IMR-90 (cell line): ENCODE measurements around the gene KCNN3. TPM values are rescaled to one million over a fixed set of nuclear protein-coding genes. Genes with fewer than 3 reads are reported as not detected.

ENCODE experiments used
- ATAC-seq: fragments of 200-7000 bp; cut with Tn5 transposase; 2 replicates; pipeline ENCODE4 v1.9.1; 2020; ENCODE audit warnings: low read depth, mild to moderate bottlenecking, moderate library complexity
- BruUV-seq: library from RNA; stranded (reverse); fragments of 400-500 nt; replicated peaks from 2 replicates; lab custom pipeline; 2021; lab: Mats Ljungman, UMichigan
- CTCF ChIA-PET: fragments of 300-600 bp; formaldehyde crosslinking; extraction: SDS; loops from one replicate; lab custom pipeline; 2021; ENCODE audit warnings: antibody characterized with exemption; lab: Yijun Ruan, JAX
- POLR2A ChIA-PET: fragments of 300-600 bp; sonication (Branson Sonifier 250); formaldehyde crosslinking; loops from one replicate; lab custom pipeline; 2022; ENCODE audit warnings: antibody characterized with exemption; ENCODE audit not compliant: unreplicated experiment; lab: Charles Lee
- DNase-seq: peaks from one replicate; pipeline ENCODE4 v3.0.0; 2013
- H2AFZ ChIP-seq: replicated peaks from 2 replicates; pipeline ENCODE3; 2013; ENCODE audit warnings: low read length, mild to moderate bottlenecking; ENCODE audit not compliant: poor library complexity
- H2AK5ac ChIP-seq: 2 replicates; pipeline ENCODE4 v1.6.1; 2013; ENCODE audit warnings: low read depth, low read length, inconsistent platforms
- H2AK9ac ChIP-seq: replicated peaks from 2 replicates; pipeline ENCODE3; 2013; ENCODE audit warnings: mild to moderate bottlenecking, low read depth, low read length, moderate library complexity; ENCODE audit not compliant: poor library complexity
- H2BK120ac ChIP-seq: 2 replicates; pipeline ENCODE4 v1.6.1; 2013; ENCODE audit warnings: low read depth, low read length, inconsistent platforms
- H2BK15ac ChIP-seq: 3 replicates; pipeline ENCODE4 v1.6.1; 2013; ENCODE audit warnings: low read depth, low read length, inconsistent platforms
- H2BK20ac ChIP-seq: 2 replicates; pipeline ENCODE4 v1.6.1; 2013; ENCODE audit warnings: low read depth, mild to moderate bottlenecking, inconsistent platforms, low read length, moderate library complexity
- H2BK5ac ChIP-seq: 2 replicates; pipeline ENCODE4 v1.6.1; 2013; ENCODE audit warnings: mild to moderate bottlenecking, low read depth, low read length, inconsistent platforms; ENCODE audit not compliant: poor library complexity, severe bottlenecking
- H3K14ac ChIP-seq: replicated peaks from 2 replicates; pipeline ENCODE4 v1.6.1; 2013; ENCODE audit warnings: low read depth, low read length, inconsistent platforms
- H3K18ac ChIP-seq: 2 replicates; pipeline ENCODE4 v1.6.1; 2013; ENCODE audit warnings: low read depth, low read length, control low read depth
- H3K23ac ChIP-seq: 2 replicates; pipeline ENCODE4 v1.6.1; 2013; ENCODE audit warnings: low read depth, low read length, inconsistent platforms
- H3K27ac ChIP-seq: 2 replicates; pipeline ENCODE4 v1.5.1; 2013; ENCODE audit warnings: mild to moderate bottlenecking, control low read depth, low read length; ENCODE audit not compliant: insufficient read depth
- H3K27me3 ChIP-seq: 2 replicates; pipeline ENCODE4 v1.6.1; 2013; ENCODE audit warnings: low read length; ENCODE audit not compliant: control insufficient read depth, insufficient read depth
- H3K36me3 ChIP-seq: 2 replicates; pipeline ENCODE4 v1.6.1; 2013; ENCODE audit warnings: low read length, mixed read lengths; ENCODE audit not compliant: control insufficient read depth, insufficient read depth
- H3K4ac ChIP-seq: 2 replicates; pipeline ENCODE4 v1.6.1; 2013; ENCODE audit warnings: low read depth, low read length, inconsistent platforms
- H3K4me1 ChIP-seq: 2 replicates; pipeline ENCODE4 v1.6.1; 2013; ENCODE audit warnings: low read length, mixed read lengths; ENCODE audit not compliant: control insufficient read depth, insufficient read depth
- H3K4me2 ChIP-seq: 2 replicates; pipeline ENCODE4 v1.6.1; 2013; ENCODE audit warnings: low read depth, mild to moderate bottlenecking, control low read depth, low read length, moderate library complexity
- H3K4me3 ChIP-seq: 2 replicates; pipeline ENCODE4 v1.5.1; 2013; ENCODE audit warnings: low read depth, mild to moderate bottlenecking, control low read depth, low read length, moderate library complexity; ENCODE audit not compliant: insufficient read depth
- H3K56ac ChIP-seq: 2 replicates; pipeline ENCODE4 v1.6.1; 2013; ENCODE audit warnings: low read length, inconsistent platforms; ENCODE audit not compliant: insufficient read depth; ENCODE audit errors: extremely low read depth
- H3K79me1 ChIP-seq, 2 experiments: 2 replicates each; pipeline ENCODE4 v1.6.1; 2013; ENCODE audit warnings: low read length in 2 of 2, inconsistent platforms in 1 of 2, low read depth in 1 of 2
- H3K9ac ChIP-seq: 2 replicates; pipeline ENCODE4 v1.6.1; 2013; ENCODE audit warnings: low read depth, low read length, control low read depth
- H3K9me1 ChIP-seq: 2 replicates; pipeline ENCODE4 v1.6.1; 2013; ENCODE audit warnings: low read length, inconsistent platforms; ENCODE audit not compliant: insufficient read depth
- H3K9me3 ChIP-seq: 2 replicates; pipeline ENCODE4 v1.6.1; 2013; ENCODE audit warnings: low read length; ENCODE audit not compliant: control insufficient read depth, insufficient read depth
- H4K20me1 ChIP-seq: 2 replicates; pipeline ENCODE4 v1.6.1; 2013; ENCODE audit warnings: low read length, inconsistent platforms; ENCODE audit not compliant: insufficient read depth
- H4K5ac ChIP-seq: 2 replicates; pipeline ENCODE4 v1.6.1; 2013; ENCODE audit warnings: mild to moderate bottlenecking, low read depth, low read length, control low read depth
- H4K8ac ChIP-seq, 2 experiments: 2 replicates each; pipeline ENCODE4 v1.6.1; 2013; ENCODE audit warnings: low read depth in 2 of 2, low read length in 2 of 2, control low read depth in 1 of 2, inconsistent platforms in 1 of 2
- H4K91ac ChIP-seq: 2 replicates; pipeline ENCODE4 v1.6.1; 2013; ENCODE audit warnings: low read depth, low read length, inconsistent platforms; ENCODE audit not compliant: insufficient read depth
- BHLHE40 ChIP-seq: fragments of 150-350 bp; IDR thresholded peaks from 2 replicates; pipeline ENCODE4 v1.6.1; 2016; ENCODE audit warnings: mild to moderate bottlenecking, low read depth, low read length
- CEBPB ChIP-seq: IDR thresholded peaks from 2 replicates; pipeline ENCODE4 v1.6.1; 2012; ENCODE audit warnings: low read depth, low read length, improper control_type of control experiment
- CHD1 ChIP-seq: IDR thresholded peaks from 2 replicates; pipeline ENCODE4 v1.6.1; 2012; ENCODE audit warnings: low read depth, low read length, improper control_type of control experiment
- FOS ChIP-seq: fragments of 150-350 bp; IDR thresholded peaks from 2 replicates; pipeline ENCODE4 v1.6.1; 2016; ENCODE audit warnings: low read depth, low read length
- MAFK ChIP-seq: IDR thresholded peaks from 2 replicates; pipeline ENCODE4 v1.6.1; 2012; ENCODE audit warnings: low read depth, low read length, improper control_type of control experiment
- MAZ ChIP-seq: IDR thresholded peaks from 2 replicates; pipeline ENCODE4 v1.6.1; 2012; ENCODE audit warnings: low read depth, mild to moderate bottlenecking, low read length, improper control_type of control experiment, moderate library complexity, borderline replicate concordance
- MXI1 ChIP-seq: IDR thresholded peaks from 2 replicates; pipeline ENCODE4 v1.6.1; 2012; ENCODE audit warnings: low read depth, mild to moderate bottlenecking, low read length, moderate library complexity, borderline replicate concordance
- NFE2L2 ChIP-seq: fragments of 150-350 bp; IDR thresholded peaks from 2 replicates; pipeline ENCODE4 v1.6.1; 2016; ENCODE audit warnings: low read depth, mild to moderate bottlenecking, low read length
- POLR2A ChIP-seq: IDR thresholded peaks from 2 replicates; pipeline ENCODE4 v1.6.1; 2012; ENCODE audit warnings: mild to moderate bottlenecking, low read depth, low read length
- RAD21 ChIP-seq: IDR thresholded peaks from 2 replicates; pipeline ENCODE4 v1.6.1; 2012; ENCODE audit warnings: low read length, improper control_type of control experiment
- RCOR1 ChIP-seq: IDR thresholded peaks from 2 replicates; pipeline ENCODE4 v1.6.1; 2012; ENCODE audit warnings: mild to moderate bottlenecking, low read length, improper control_type of control experiment; ENCODE audit not compliant: insufficient replicate concordance
- RFX5 ChIP-seq: IDR thresholded peaks from 2 replicates; pipeline ENCODE4 v1.8.0; 2012; ENCODE audit warnings: low read depth, mild to moderate bottlenecking, low read length, moderate library complexity
- SMC3 ChIP-seq: fragments of 150-350 bp; IDR thresholded peaks from 2 replicates; pipeline ENCODE4 v1.6.1; 2016; ENCODE audit warnings: low read depth, mild to moderate bottlenecking, antibody characterized with exemption, low read length, moderate library complexity
- WGBS, 2 experiments: methylation state at CpG; one replicate each; pipeline versions ENCODE4 v1.1.5 to v1.1.7; 2013; ENCODE audit warnings: missing lambda C conversion rate in 2 of 2; ENCODE audit not compliant: insufficient read length in 1 of 2; ENCODE audit errors: extremely low coverage in 2 of 2; 5-methylcytosine and 5-hydroxymethylcytosine counted together
- dilution Hi-C: fragments of 300-500 bp; cut with HindIII; formaldehyde crosslinking; loops from one replicate; pipeline ENCODE4 v1.14.3; 2018; ENCODE audit warnings: low sequenced_read_pairs; ENCODE audit not compliant: unreplicated experiment
- in situ Hi-C: fragments of 300-500 bp; cut with MboI; formaldehyde crosslinking; loops from 3 replicates; pipeline ENCODE4 v1.14.3; 2019; ENCODE audit warnings: low sequenced_read_pairs, inconsistent platforms, mixed read lengths
- intact Hi-C: fragments of 100-400 bp; cut with micrococcal nuclease; formaldehyde crosslinking; loops from 2 replicates; pipeline ENCODE4 v1.10.0; 2022
- polyA plus RNA-seq, 3 experiments: library from polyadenylated mRNA; depleted of rRNA; stranded (reverse); fragments of >200 nt; gene quantifications; 2 replicates each; pipeline ENCODE4 v1.2.3, GENCODE V29; 2012; ENCODE audit warnings: low replicate concordance in 1 of 3
- total RNA-seq: library from RNA; depleted of rRNA; stranded (reverse); fragments of >200 nt; gene quantifications from 2 replicates; pipeline ENCODE4 v1.2.3, GENCODE V29; 2012
- TF ChIP-seq, protein P1 (sequence below): fragments of 150-350 bp; IDR thresholded peaks from 2 replicates; pipeline ENCODE4 v1.6.1; 2016; ENCODE audit warnings: low read depth, mild to moderate bottlenecking, low read length, moderate library complexity, borderline replicate concordance
- TF ChIP-seq, protein P2 (sequence below): conservative IDR thresholded peaks from 2 replicates; pipeline ENCODE4 v1.5.1; 2012; ENCODE audit warnings: mild to moderate bottlenecking, low read depth, low read length, improper control_type of control experiment
- TF ChIP-seq, protein P3 (sequence below): fragments of 150-350 bp; IDR thresholded peaks from 2 replicates; pipeline ENCODE4 v1.6.1; 2017; ENCODE audit warnings: mild to moderate bottlenecking, antibody characterized with exemption, low read length, low read depth

Gene KCNN3
- total and polyA plus RNA-seq, 2 of the 4 experiments (the other 2 are of a cell fraction): 0.02 TPM; not detected in 1

DNA sequence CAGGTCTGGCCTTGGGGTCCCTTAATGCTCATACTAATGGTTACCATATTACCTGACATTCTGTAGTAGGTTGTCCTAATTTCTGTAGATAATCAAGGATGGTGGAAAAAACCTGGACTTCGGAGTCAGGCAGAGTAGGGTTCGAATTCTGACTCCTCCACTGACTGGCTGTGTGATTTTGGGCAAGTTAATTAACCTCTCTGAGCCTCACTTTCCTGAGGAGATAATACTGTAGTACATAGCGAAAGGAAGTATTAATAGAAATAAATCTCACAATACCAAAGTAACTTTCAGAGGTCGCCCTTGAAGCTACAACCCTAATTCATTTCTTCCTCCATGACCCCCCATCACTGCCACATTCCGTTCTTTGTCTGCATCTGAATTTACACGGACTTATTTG lies 72.9 kb downstream of the KCNN3 start:
- H4K5ac ChIP-seq: no peak overlapping the region
- no peak overlapping the region for H2AK5ac ChIP-seq
- no peak overlapping the region for H2BK5ac ChIP-seq
- no peak overlapping the region for H3K4me2 ChIP-seq
- H2AK9ac ChIP-seq: no peak overlapping the region
- H2BK15ac ChIP-seq: no peak overlapping the region
- no peak overlapping the region for H2AFZ ChIP-seq
- BruUV-seq: no TSS peak
- in situ Hi-C loops (no loop called here), dilution Hi-C loops (no loop called here), intact Hi-C loops (no loop called here)
- H4K8ac ChIP-seq: no peak overlapping the region
- H3K56ac ChIP-seq: no peak overlapping the region
- no peak overlapping the region for H3K9ac ChIP-seq
- H3K18ac ChIP-seq: no peak overlapping the region
- H3K14ac ChIP-seq: no peak overlapping the region
- no peak for ATAC-seq
- H2BK20ac ChIP-seq: no peak overlapping the region
- DNase-seq: no peak
- H3K36me3 ChIP-seq: no peaks in the 10 kb centered on the region
- H3K9me3 ChIP-seq: peaks cover 2% of the 10 kb centered on the region; the same call in 1 of the 2 replicates
- POLR2A ChIA-PET: no interaction called here
- H3K27ac ChIP-seq: no peak overlapping the region
- no peak overlapping the region for H4K91ac ChIP-seq
- no peaks in the 10 kb centered on the region for H3K9me1 ChIP-seq
- H3K4me1 ChIP-seq: no peaks in the 10 kb centered on the region
- no peak overlapping the region for H3K23ac ChIP-seq
- no peak overlapping the region for H2BK120ac ChIP-seq
- H4K20me1 ChIP-seq: no peaks in the 10 kb centered on the region
- CTCF ChIA-PET: no interaction called here
- no peaks in the 10 kb centered on the region for H3K79me1 ChIP-seq
- H3K4ac ChIP-seq: no peak overlapping the region
- TF ChIP-seq MXI1: no peak
- TF ChIP-seq NFE2L2: no peak
- no peak for TF ChIP-seq BHLHE40
- TF ChIP-seq CHD1: no peak
- TF ChIP-seq FOS: no peak
- TF ChIP-seq, protein P1, sequence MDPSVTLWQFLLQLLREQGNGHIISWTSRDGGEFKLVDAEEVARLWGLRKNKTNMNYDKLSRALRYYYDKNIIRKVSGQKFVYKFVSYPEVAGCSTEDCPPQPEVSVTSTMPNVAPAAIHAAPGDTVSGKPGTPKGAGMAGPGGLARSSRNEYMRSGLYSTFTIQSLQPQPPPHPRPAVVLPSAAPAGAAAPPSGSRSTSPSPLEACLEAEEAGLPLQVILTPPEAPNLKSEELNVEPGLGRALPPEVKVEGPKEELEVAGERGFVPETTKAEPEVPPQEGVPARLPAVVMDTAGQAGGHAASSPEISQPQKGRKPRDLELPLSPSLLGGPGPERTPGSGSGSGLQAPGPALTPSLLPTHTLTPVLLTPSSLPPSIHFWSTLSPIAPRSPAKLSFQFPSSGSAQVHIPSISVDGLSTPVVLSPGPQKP: no peak
- TF ChIP-seq RFX5: no peak
- no peak for TF ChIP-seq CEBPB
- no peak for TF ChIP-seq MAZ
- TF ChIP-seq, protein P2, sequence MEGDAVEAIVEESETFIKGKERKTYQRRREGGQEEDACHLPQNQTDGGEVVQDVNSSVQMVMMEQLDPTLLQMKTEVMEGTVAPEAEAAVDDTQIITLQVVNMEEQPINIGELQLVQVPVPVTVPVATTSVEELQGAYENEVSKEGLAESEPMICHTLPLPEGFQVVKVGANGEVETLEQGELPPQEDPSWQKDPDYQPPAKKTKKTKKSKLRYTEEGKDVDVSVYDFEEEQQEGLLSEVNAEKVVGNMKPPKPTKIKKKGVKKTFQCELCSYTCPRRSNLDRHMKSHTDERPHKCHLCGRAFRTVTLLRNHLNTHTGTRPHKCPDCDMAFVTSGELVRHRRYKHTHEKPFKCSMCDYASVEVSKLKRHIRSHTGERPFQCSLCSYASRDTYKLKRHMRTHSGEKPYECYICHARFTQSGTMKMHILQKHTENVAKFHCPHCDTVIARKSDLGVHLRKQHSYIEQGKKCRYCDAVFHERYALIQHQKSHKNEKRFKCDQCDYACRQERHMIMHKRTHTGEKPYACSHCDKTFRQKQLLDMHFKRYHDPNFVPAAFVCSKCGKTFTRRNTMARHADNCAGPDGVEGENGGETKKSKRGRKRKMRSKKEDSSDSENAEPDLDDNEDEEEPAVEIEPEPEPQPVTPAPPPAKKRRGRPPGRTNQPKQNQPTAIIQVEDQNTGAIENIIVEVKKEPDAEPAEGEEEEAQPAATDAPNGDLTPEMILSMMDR: no peak
- no peak for TF ChIP-seq MAFK
- TF ChIP-seq SMC3: no peak
- no peak for TF ChIP-seq RCOR1
- TF ChIP-seq, protein P3, sequence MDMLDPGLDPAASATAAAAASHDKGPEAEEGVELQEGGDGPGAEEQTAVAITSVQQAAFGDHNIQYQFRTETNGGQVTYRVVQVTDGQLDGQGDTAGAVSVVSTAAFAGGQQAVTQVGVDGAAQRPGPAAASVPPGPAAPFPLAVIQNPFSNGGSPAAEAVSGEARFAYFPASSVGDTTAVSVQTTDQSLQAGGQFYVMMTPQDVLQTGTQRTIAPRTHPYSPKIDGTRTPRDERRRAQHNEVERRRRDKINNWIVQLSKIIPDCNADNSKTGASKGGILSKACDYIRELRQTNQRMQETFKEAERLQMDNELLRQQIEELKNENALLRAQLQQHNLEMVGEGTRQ: no peak
- TF ChIP-seq POLR2A: no peak
- no peak for TF ChIP-seq RAD21
- H3K4me3 ChIP-seq: no peak overlapping the region
- peaks cover 67% of the 10 kb centered on the region for H3K27me3 ChIP-seq
- 44% methylated on average over 3 of the region's 6 CpGs; no CpG with 5 or more reads in 1 of the 2 experiments for WGBS, 2 experiments
